Osteocyte (in vitro differentiated cells): ENCODE measurements around the gene GPBP1. TPM values are rescaled to one million over a fixed set of nuclear protein-coding genes. Genes with fewer than 3 reads are reported as not detected.

Experiments used
- DNase-seq: peaks from one replicate; pipeline ENCODE4 v3.0.0; 2021; ENCODE audit warnings: mixed read lengths; ENCODE audit not compliant: unreplicated experiment; ENCODE audit errors: extremely low spot score
- H3K27ac Mint-ChIP-seq: one replicate; pipeline ENCODE4 v1.8.0; 2021; ENCODE audit warnings: mild to moderate bottlenecking, mixed read lengths; ENCODE audit not compliant: unreplicated experiment
- H3K27me3 Mint-ChIP-seq: one replicate; pipeline ENCODE4 v1.8.0; 2021; ENCODE audit warnings: mixed read lengths; ENCODE audit not compliant: unreplicated experiment
- H3K36me3 Mint-ChIP-seq: one replicate; pipeline ENCODE4 v1.8.0; 2021; ENCODE audit warnings: mixed read lengths; ENCODE audit not compliant: unreplicated experiment
- H3K4me1 Mint-ChIP-seq: one replicate; pipeline ENCODE4 v1.8.0; 2021; ENCODE audit warnings: mixed read lengths; ENCODE audit not compliant: unreplicated experiment
- H3K4me3 Mint-ChIP-seq: one replicate; pipeline ENCODE4 v1.8.0; 2021; ENCODE audit warnings: mild to moderate bottlenecking, moderate library complexity, mixed read lengths; ENCODE audit not compliant: unreplicated experiment
- H3K9me3 Mint-ChIP-seq: one replicate; pipeline ENCODE4 v1.8.0; 2021; ENCODE audit warnings: mixed read lengths; ENCODE audit not compliant: unreplicated experiment
- CTCF ChIP-seq: fragments of 200-600 bp; sonication (generic); IDR thresholded peaks from 2 replicates; pipeline ENCODE4 v1.5.0; 2021; ENCODE audit warnings: antibody characterized with exemption, mild to moderate bottlenecking, moderate library complexity
- total RNA-seq: library from RNA; stranded (reverse); gene quantifications from 2 replicates; pipeline ENCODE4 v1.2.1, GENCODE V29; 2021

The GPBP1 gene
- total RNA-seq, 1 donor from 2014 or later, result 58.4 TPM

DNA sequence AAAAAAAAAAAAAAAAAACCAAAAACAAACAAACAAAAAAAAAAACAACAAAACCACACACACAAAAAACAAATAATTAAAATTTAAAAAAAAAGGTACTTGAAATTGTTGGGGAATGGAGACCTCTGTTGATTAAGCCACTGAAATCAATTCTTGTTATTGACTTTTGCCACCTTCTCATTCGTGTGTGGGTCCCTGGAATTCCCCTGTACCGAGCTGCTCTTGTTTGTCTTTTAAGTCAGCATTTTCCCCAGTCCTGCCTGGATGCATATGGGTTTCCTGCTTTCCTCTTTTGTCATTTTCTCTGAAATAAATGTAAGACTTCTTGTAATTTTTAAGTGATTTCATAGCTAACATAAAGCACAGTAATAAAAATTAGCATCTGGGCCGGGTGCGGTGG, 45.5 kb downstream of the GPBP1 start:
- DNase-seq, result no peak
- peak overlapping the region; percentile 18 for H3K27ac Mint-ChIP-seq
- H3K27me3 Mint-ChIP-seq, result no peaks in the 10 kb centered on the region
- TF ChIP-seq CTCF, result no peak
- H3K4me1 Mint-ChIP-seq, result peaks cover 39% of the 10 kb centered on the region
- H3K36me3 Mint-ChIP-seq, result peaks cover 14% of the 10 kb centered on the region
- no peaks in the 10 kb centered on the region for H3K9me3 Mint-ChIP-seq
- no peak overlapping the region for H3K4me3 Mint-ChIP-seq

GRCh38 chr5:57221049-57221568, 47.2 kb downstream of the GPBP1 start:
- peaks cover 27% of the 10 kb centered on the region for H3K4me1 Mint-ChIP-seq
- H3K36me3 Mint-ChIP-seq, result peaks cover 5% of the 10 kb centered on the region
- no peaks in the 10 kb centered on the region for H3K27me3 Mint-ChIP-seq
- no peak overlapping the region for H3K4me3 Mint-ChIP-seq
- TF ChIP-seq CTCF, result peak; percentile 84
- no peak for DNase-seq
- H3K9me3 Mint-ChIP-seq, result no peaks in the 10 kb centered on the region
- H3K27ac Mint-ChIP-seq, result peak overlapping the region; percentile 69

DNA sequence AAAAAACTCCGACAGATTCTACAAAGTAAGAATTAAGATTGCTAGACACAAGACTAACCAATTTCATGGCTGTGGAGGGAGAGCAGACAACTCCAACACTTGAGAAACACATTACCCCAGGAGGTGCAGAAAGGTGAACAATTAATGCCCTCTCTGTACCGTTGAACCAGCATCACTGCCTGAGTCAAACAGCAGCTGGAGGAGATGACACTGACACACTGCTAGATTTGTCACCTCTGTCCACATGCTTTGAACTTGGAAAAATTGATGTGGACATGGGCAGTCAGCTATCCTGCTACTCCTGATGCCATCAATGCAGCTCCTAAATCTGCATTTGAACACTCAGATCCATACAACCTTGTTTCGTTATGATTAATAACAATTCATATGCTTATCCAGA, 51.7 kb downstream of the GPBP1 start:
- H3K9me3 Mint-ChIP-seq, result no peaks in the 10 kb centered on the region
- peaks cover 12% of the 10 kb centered on the region for H3K36me3 Mint-ChIP-seq
- H3K27me3 Mint-ChIP-seq, result no peaks in the 10 kb centered on the region
- no peak overlapping the region for H3K27ac Mint-ChIP-seq
- TF ChIP-seq CTCF, result no peak
- peaks cover 5% of the 10 kb centered on the region for H3K4me1 Mint-ChIP-seq
- no peak for DNase-seq
- no peak overlapping the region for H3K4me3 Mint-ChIP-seq

DNA sequence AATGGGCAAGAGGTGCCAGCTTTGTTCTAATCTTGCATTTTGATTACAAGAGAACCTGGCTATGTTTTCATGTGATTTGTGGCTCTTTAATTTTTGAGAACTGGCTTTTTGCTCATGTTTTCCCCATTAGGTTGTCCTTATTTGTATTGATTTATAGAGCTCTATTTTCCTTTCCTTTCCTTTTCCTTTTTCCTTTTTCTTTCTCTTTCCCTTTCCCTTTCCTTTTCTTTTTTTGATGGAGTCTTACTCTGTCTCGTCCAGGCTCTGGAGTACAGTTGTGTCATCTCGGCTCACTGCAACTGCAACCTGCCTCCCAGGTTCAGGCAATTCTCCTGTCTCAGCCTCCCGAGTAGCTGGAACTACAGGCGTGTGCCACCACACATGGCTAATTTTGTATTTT, 55.5 kb downstream of the GPBP1 start:
- Mint-ChIP-seq H3K9me3 (no peaks in the 10 kb centered on the region), H3K27me3 (no peaks in the 10 kb centered on the region), H3K36me3 (peaks cover 39% of the 10 kb centered on the region), H3K4me1 (no peaks in the 10 kb centered on the region), H3K4me3 (no peak overlapping the region), H3K27ac (no peak overlapping the region)
- no peak for TF ChIP-seq CTCF
- no peak for DNase-seq

DNA sequence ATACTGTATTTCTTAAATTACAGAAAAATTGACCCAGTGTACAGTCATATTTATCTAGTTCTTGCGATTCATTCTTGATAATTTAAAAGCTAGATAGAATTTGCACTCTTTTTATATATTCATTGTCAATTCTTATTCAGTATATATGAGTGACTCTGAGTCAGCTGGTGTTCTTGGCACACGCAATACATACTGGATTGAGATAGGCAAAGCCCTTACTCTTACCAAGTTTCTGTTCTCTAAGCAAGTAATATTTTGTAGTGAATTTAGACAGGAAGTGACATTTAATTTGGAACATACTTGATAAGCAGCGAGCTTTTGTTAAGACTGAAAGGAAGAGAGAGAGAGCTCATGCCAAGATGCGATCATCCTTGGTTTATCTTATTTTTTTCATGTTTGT, 57.7 kb downstream of the GPBP1 start:
- peaks cover 45% of the 10 kb centered on the region for H3K36me3 Mint-ChIP-seq
- no peak overlapping the region for H3K27ac Mint-ChIP-seq
- H3K27me3 Mint-ChIP-seq, result no peaks in the 10 kb centered on the region
- DNase-seq, result no peak
- no peak for TF ChIP-seq CTCF
- no peaks in the 10 kb centered on the region for H3K9me3 Mint-ChIP-seq
- no peak overlapping the region for H3K4me3 Mint-ChIP-seq
- no peaks in the 10 kb centered on the region for H3K4me1 Mint-ChIP-seq
